ENCODE measurements around the gene RASSF4.

The RASSF4 gene

DNA sequence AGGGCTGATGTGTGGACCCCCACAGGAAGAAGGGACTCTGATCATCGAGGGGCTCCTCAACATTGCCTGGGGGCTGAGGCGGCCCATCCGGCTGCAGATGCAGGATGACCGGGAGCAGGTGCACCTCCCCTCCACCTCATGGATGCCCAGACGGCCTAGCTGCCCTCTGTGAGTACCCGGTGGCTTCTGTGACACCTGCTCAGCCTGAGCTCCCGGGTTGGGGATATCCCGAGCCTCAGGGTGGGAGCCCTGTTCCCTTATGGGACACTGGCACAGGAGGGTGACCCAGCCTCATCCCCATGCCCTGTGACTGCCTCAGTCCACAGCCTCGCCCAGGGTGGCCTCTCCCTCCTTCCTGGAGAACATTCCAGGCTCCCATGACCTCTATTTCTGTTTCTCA is 22.9 kb downstream of the RASSF4 start:
- Histone ChIP-seq H3K4me1 (ENCODE audit: control insufficient read depth, insufficient read depth, low read length) (peaks cover 11% of the 10 kb centered on the region), H3K9me3 (ENCODE audit: control insufficient read depth, insufficient read depth, low read length) (no peaks in the 10 kb centered on the region), H3K27ac (ENCODE audit: low read length) (no peak overlapping the region), H3K36me3 (ENCODE audit: control insufficient read depth, insufficient read depth, low read length) (no peaks in the 10 kb centered on the region), H3K4me3 (ENCODE audit: low read length) (no peak overlapping the region), H3K27me3 (ENCODE audit: control insufficient read depth, insufficient read depth, low read length) (no peaks in the 10 kb centered on the region)
- no peak for DNase-seq (ENCODE audit: low read depth, low spot score)
- no CpG with 5 or more reads among the region's 9 CpGs for WGBS (ENCODE audit: insufficient coverage, insufficient read length)

GRCh38 chr10:44983066-44983894 is 23.7 kb downstream of the RASSF4 start:
- Histone ChIP-seq H3K27me3 (ENCODE audit: control insufficient read depth, insufficient read depth, low read length) (no peaks in the 10 kb centered on the region), H3K36me3 (ENCODE audit: control insufficient read depth, insufficient read depth, low read length) (no peaks in the 10 kb centered on the region), H3K4me3 (ENCODE audit: low read length) (no peak overlapping the region), H3K27ac (ENCODE audit: low read length) (no peak overlapping the region), H3K4me1 (ENCODE audit: control insufficient read depth, insufficient read depth, low read length) (peaks cover 11% of the 10 kb centered on the region), H3K9me3 (ENCODE audit: control insufficient read depth, insufficient read depth, low read length) (no peaks in the 10 kb centered on the region)
- no CpG with 5 or more reads among the region's 13 CpGs for WGBS (ENCODE audit: insufficient coverage, insufficient read length)
- DNase-seq (ENCODE audit: low read depth, low spot score), result no peak

DNA sequence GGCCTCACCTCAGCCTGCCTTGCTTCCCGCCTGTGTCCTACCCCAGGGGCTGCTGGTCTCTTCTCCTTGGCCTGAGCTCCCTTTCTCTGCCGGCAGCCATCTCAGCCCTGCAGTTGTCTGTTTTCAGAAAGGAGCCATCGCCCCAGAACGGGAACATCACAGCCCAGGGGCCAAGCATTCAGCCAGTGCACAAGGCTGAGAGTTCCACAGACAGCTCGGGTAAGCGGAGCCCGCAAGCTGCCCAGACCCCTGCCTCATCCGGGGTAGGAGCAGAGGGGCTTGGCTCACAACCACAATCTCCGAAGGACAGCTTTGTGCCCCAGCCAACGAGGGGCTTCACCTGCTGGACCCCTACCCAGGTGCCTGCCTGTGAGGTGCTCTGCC is 24.3 kb downstream of the RASSF4 start:
- WGBS (ENCODE audit: insufficient coverage, insufficient read length), result no CpG with 5 or more reads among the region's 10 CpGs

DNA sequence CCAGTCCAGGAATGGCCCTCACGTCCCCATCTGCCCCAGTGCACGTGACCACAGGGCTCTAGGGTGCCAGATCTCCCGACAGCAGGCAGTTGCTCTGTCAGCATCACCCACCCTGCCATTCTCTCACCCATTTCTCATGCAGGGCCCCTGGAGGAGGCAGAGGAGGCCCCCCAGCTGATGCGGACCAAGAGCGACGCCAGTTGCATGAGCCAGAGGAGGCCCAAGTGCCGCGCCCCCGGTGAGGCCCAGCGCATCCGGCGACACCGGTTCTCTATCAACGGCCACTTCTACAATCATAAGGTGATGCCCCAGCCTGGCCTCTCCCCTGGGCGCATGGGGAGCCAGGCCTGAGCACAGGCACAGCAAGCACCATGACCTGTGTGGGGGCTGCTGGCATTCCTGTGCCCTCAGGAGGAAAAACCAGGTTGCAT is 25.1 kb downstream of the RASSF4 start:
- Histone ChIP-seq H3K4me3 (ENCODE audit: low read length) (no peak overlapping the region), H3K27me3 (ENCODE audit: control insufficient read depth, insufficient read depth, low read length) (no peaks in the 10 kb centered on the region), H3K4me1 (ENCODE audit: control insufficient read depth, insufficient read depth, low read length) (peaks cover 8% of the 10 kb centered on the region), H3K9me3 (ENCODE audit: control insufficient read depth, insufficient read depth, low read length) (no peaks in the 10 kb centered on the region), H3K27ac (ENCODE audit: low read length) (no peak overlapping the region), H3K36me3 (ENCODE audit: control insufficient read depth, insufficient read depth, low read length) (no peaks in the 10 kb centered on the region)
- WGBS (ENCODE audit: insufficient coverage, insufficient read length), result no CpG with 5 or more reads among the region's 15 CpGs
- DNase-seq (ENCODE audit: low read depth, low spot score), result no peak

More for the DNA sequence above, 24.3 kb downstream of the RASSF4 start:
- H3K27me3 ChIP-seq (ENCODE audit: control insufficient read depth, insufficient read depth, low read length), result no peaks in the 10 kb centered on the region
- H3K36me3 ChIP-seq (ENCODE audit: control insufficient read depth, insufficient read depth, low read length), result no peaks in the 10 kb centered on the region
- H3K9me3 ChIP-seq (ENCODE audit: control insufficient read depth, insufficient read depth, low read length), result no peaks in the 10 kb centered on the region
- no peak overlapping the region for H3K27ac ChIP-seq (ENCODE audit: low read length)
- H3K4me1 ChIP-seq (ENCODE audit: control insufficient read depth, insufficient read depth, low read length), result peaks cover 9% of the 10 kb centered on the region
- H3K4me3 ChIP-seq (ENCODE audit: low read length), result no peak overlapping the region
- no peak for DNase-seq (ENCODE audit: low read depth, low spot score)

DNA sequence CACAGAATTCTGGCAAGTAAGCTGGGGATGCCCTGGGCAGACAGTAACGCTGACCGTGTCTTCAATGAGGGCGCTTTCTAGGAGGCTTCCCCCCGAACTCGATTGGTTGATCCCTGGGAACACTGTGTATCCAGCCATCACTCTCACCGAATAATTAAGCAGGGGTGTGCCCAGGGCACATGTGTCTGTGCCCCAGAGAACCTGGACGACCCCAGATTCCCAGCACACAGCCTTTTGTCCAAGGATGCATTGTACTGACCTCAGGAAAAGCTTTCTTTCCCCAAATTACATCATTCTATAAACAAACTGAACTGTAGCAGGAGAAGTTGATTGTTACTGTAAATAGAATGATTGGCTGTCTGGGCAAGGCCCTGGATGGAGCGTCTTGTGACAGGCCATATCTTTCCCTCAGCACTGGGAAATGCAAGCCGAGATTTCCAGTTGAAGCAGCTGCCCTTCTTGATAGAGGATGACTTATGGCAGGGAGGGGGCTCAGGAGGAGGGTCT is 25.6 kb downstream of the RASSF4 start:
- no peaks in the 10 kb centered on the region for H3K36me3 ChIP-seq (ENCODE audit: control insufficient read depth, insufficient read depth, low read length)
- no peaks in the 10 kb centered on the region for H3K27me3 ChIP-seq (ENCODE audit: control insufficient read depth, insufficient read depth, low read length)
- H3K4me3 ChIP-seq (ENCODE audit: low read length), result no peak overlapping the region
- H3K9me3 ChIP-seq (ENCODE audit: control insufficient read depth, insufficient read depth, low read length), result no peaks in the 10 kb centered on the region
- H3K27ac ChIP-seq (ENCODE audit: low read length), result no peak overlapping the region
- no peak for DNase-seq (ENCODE audit: low read depth, low spot score)
- peaks cover 7% of the 10 kb centered on the region for H3K4me1 ChIP-seq (ENCODE audit: control insufficient read depth, insufficient read depth, low read length)
- WGBS (ENCODE audit: insufficient coverage, insufficient read length), result no CpG with 5 or more reads among the region's 9 CpGs

DNA sequence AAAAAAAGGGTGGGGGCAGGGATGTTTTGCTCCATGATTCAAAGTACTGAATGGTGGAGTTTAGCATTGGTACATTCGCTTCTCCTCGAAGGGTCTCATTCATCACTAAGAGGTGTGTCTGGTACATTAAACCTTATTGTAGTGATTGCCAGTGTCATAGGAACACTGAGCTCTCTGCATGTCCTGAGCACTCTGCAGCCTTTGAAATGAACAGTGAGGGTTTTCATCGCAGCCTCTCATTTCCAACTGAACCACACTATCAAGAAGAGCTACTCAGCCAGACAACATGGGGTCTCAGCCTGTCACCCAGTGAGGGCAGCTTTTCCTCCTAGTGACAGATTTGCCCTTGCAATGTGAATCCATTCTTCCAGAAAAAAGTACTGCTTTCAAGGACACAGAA is 26.6 kb downstream of the RASSF4 start:
- Histone ChIP-seq H3K4me1 (ENCODE audit: control insufficient read depth, insufficient read depth, low read length) (peaks cover 7% of the 10 kb centered on the region), H3K27ac (ENCODE audit: low read length) (no peak overlapping the region), H3K4me3 (ENCODE audit: low read length) (no peak overlapping the region), H3K36me3 (ENCODE audit: control insufficient read depth, insufficient read depth, low read length) (no peaks in the 10 kb centered on the region), H3K9me3 (ENCODE audit: control insufficient read depth, insufficient read depth, low read length) (no peaks in the 10 kb centered on the region), H3K27me3 (ENCODE audit: control insufficient read depth, insufficient read depth, low read length) (no peaks in the 10 kb centered on the region)
- no CpG with 5 or more reads among the region's 3 CpGs for WGBS (ENCODE audit: insufficient coverage, insufficient read length)
- no peak for DNase-seq (ENCODE audit: low read depth, low spot score)

- Histone ChIP-seq H3K4me3 (ENCODE audit: low read length) (no peak overlapping the region), H3K9me3 (ENCODE audit: control insufficient read depth, insufficient read depth, low read length) (no peaks in the 10 kb centered on the region), H3K27me3 (ENCODE audit: control insufficient read depth, insufficient read depth, low read length) (no peaks in the 10 kb centered on the region), H3K36me3 (ENCODE audit: control insufficient read depth, insufficient read depth, low read length) (no peaks in the 10 kb centered on the region), H3K4me1 (ENCODE audit: control insufficient read depth, insufficient read depth, low read length) (peaks cover 7% of the 10 kb centered on the region), H3K27ac (ENCODE audit: low read length) (no peak overlapping the region)
- no CpG with 5 or more reads among the region's 3 CpGs for WGBS (ENCODE audit: insufficient coverage, insufficient read length)
- no peak for DNase-seq (ENCODE audit: low read depth, low spot score)
Measured at GRCh38 chr10:44986670-44987069, 27.1 kb downstream of the RASSF4 start.

DNA sequence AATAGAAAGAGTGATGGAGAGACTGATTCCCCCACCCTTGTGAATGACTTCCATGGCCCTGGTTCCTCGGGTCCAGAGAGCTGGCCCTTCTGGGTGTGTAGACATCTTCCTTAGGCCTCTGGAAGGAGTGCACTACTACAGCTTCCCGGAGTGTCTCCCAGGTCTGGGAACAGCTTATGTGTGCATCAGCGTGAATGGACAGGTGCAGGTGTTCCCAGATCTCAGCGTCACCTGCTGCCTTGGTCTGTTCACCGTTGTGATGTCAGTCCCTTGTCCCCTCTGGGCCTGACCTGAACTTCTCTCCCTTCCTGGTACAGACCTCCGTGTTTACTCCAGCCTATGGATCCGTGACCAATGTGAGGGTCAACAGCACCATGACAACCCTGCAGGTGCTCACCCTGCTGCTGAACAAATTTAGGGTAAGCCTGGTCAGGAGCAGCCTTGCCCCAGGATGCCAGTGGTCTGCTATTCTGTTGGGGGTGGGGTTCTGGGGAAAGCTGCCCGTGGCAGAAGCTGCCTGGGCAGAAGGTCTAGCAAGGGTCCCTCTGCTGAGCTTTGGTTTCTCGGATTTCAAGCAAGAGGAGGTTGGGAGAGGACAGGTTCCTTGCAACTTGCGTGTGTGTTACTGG is 29.5 kb downstream of the RASSF4 start:
- DNase-seq (ENCODE audit: low read depth, low spot score), result no peak
- Histone ChIP-seq H3K4me1 (ENCODE audit: control insufficient read depth, insufficient read depth, low read length) (peaks cover 7% of the 10 kb centered on the region), H3K27me3 (ENCODE audit: control insufficient read depth, insufficient read depth, low read length) (no peaks in the 10 kb centered on the region)

DNA sequence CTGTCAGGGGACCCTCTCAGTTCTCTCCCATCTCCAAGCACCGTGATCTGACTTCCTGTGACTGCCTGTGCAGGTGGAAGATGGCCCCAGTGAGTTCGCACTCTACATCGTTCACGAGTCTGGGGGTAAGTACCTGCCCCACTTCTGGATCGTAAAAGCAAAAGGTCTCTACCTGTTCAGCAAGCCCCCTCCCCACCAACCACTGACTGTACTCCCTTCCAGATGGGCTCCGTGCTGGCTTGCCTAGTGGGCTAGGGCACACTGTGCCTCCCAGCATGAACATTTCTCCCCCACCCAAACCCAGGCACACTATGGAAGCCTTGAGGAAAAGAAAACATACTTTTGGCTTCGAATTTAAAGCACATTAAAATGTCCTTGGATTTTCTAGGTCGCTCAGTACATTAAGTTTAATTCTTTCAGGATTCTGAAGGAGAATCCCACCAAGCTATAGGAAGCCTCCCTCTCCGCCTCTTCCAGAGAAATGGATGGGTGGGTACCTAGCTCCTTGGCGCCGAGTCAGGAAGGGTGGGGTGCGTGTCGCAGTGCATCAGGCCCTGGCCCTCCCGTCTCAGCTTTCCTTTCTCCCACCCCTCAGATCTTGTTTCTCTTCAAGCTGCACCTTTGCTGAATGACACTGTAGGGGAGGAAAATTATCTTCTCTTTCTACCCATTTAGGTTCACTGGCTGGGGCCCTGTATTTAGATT is 30.1 kb downstream of the RASSF4 start:
- WGBS (ENCODE audit: insufficient coverage, insufficient read length), result no CpG with 5 or more reads among the region's 14 CpGs
- no peaks in the 10 kb centered on the region for H3K27me3 ChIP-seq (ENCODE audit: control insufficient read depth, insufficient read depth, low read length)
- no peaks in the 10 kb centered on the region for H3K36me3 ChIP-seq (ENCODE audit: control insufficient read depth, insufficient read depth, low read length)
- no peak for DNase-seq (ENCODE audit: low read depth, low spot score)
- peaks cover 8% of the 10 kb centered on the region for H3K4me1 ChIP-seq (ENCODE audit: control insufficient read depth, insufficient read depth, low read length)
- no peak overlapping the region for H3K4me3 ChIP-seq (ENCODE audit: low read length)
- no peaks in the 10 kb centered on the region for H3K9me3 ChIP-seq (ENCODE audit: control insufficient read depth, insufficient read depth, low read length)
- H3K27ac ChIP-seq (ENCODE audit: low read length), result no peak overlapping the region

More for the DNA sequence above, 29.5 kb downstream of the RASSF4 start:
- Histone ChIP-seq H3K4me3 (ENCODE audit: low read length) (no peak overlapping the region), H3K36me3 (ENCODE audit: control insufficient read depth, insufficient read depth, low read length) (no peaks in the 10 kb centered on the region), H3K9me3 (ENCODE audit: control insufficient read depth, insufficient read depth, low read length) (no peaks in the 10 kb centered on the region), H3K27ac (ENCODE audit: low read length) (no peak overlapping the region)
- whole genome bisulfite sequencing (ENCODE audit: insufficient coverage, insufficient read length), result no CpG with 5 or more reads among the region's 10 CpGs

DNA sequence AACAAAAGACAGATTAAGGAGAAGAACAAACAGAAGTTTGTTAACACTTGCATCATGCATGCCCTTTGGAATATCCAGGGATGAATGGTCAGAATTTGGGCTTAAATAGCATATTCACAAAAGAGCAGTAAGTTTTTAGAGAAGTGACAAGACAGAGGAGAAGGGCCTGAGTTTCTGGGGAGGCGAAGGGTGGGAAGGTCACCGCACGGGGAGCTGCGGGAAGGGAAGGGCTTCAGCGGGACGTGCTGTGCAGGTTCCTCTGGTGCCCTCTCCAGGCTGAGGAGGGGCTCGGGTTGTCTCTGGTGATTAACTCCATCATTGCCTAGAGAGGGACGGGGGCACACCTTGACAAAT is 30.7 kb downstream of the RASSF4 start:
- Histone ChIP-seq H3K27ac (ENCODE audit: low read length) (no peak overlapping the region), H3K4me3 (ENCODE audit: low read length) (no peak overlapping the region), H3K4me1 (ENCODE audit: control insufficient read depth, insufficient read depth, low read length) (peaks cover 8% of the 10 kb centered on the region), H3K36me3 (ENCODE audit: control insufficient read depth, insufficient read depth, low read length) (no peaks in the 10 kb centered on the region), H3K27me3 (ENCODE audit: control insufficient read depth, insufficient read depth, low read length) (no peaks in the 10 kb centered on the region), H3K9me3 (ENCODE audit: control insufficient read depth, insufficient read depth, low read length) (no peaks in the 10 kb centered on the region)
- no peak for DNase-seq (ENCODE audit: low read depth, low spot score)
- WGBS (ENCODE audit: insufficient coverage, insufficient read length), result no CpG with 5 or more reads among the region's 8 CpGs
